SK-N-SH (cell line): ENCODE data around the gene HYAL2. TPM values are rescaled to one million over a fixed set of nuclear protein-coding genes. Genes with fewer than 3 reads are reported as not detected.

Experiments
- CTCF ChIA-PET: fragments of 300-600, 350-600 bp; formaldehyde crosslinking; extraction: SDS; loops from one replicate; lab custom pipeline; 2021; lab: Yijun Ruan, JAX
- POLR2A ChIA-PET: fragments of 350-600 bp; sonication (Branson Sonifier 250); formaldehyde crosslinking; extraction: SDS; loops from one replicate; lab custom pipeline; 2020; ENCODE audit warnings: antibody characterized with exemption, inconsistent platforms; lab: Yijun Ruan, JAX
- DNase-seq: peaks from one replicate; pipeline ENCODE4 v3.0.0; 2012
- H2AFZ ChIP-seq: fragments of 200-600 bp; sonication (generic); 2 replicates; pipeline ENCODE4 v1.8.1; 2016; ENCODE audit warnings: antibody characterized with exemption, mild to moderate bottlenecking, low read depth
- H3F3A ChIP-seq: fragments of 200-600 bp; sonication (generic); replicated peaks from 2 replicates; pipeline ENCODE3; 2016; ENCODE audit warnings: antibody characterized with exemption, mild to moderate bottlenecking; ENCODE audit not compliant: insufficient read depth
- H3K27ac ChIP-seq, 2 experiments: fragments of 200-500 bp in 1 of 2; fragments of 200-600 bp in 1 of 2; sonication (Bioruptor generic) in 1 of 2; sonication (generic), shearing (Covaris generic) in 1 of 2; 2 replicates each; pipeline versions ENCODE4 v1.5.1 to v1.6.1; 2014 to 2016; ENCODE audit warnings: low read depth in 2 of 2, inconsistent platforms in 1 of 2, low read length in 1 of 2, mild to moderate bottlenecking in 1 of 2, mixed read lengths in 1 of 2
- H3K27me3 ChIP-seq: fragments of 200-600 bp; sonication (generic), shearing (Covaris generic); 2 replicates; pipeline ENCODE4 v1.6.1; 2016; ENCODE audit warnings: mixed run types; ENCODE audit not compliant: insufficient read depth
- H3K36me3 ChIP-seq, 2 experiments: fragments of 200-500 bp in 1 of 2; fragments of 200-600 bp in 1 of 2; sonication (Bioruptor generic) in 1 of 2; sonication (generic) in 1 of 2; replicated peaks in 1 of 2; 2 replicates each; pipeline versions ENCODE3 to v1.5.1; 2014 to 2016; ENCODE audit warnings: low read length in 1 of 2, mild to moderate bottlenecking in 1 of 2; ENCODE audit not compliant: insufficient read depth in 2 of 2, control insufficient read depth in 1 of 2
- H3K4me1 ChIP-seq, 2 experiments: fragments of 200-500 bp in 1 of 2; fragments of 200-600 bp in 1 of 2; sonication (Bioruptor generic) in 1 of 2; sonication (generic), shearing (Covaris generic) in 1 of 2; 2 replicates each; pipeline versions ENCODE4 v1.5.1 to v1.6.1; 2014 to 2016; ENCODE audit warnings: low read depth in 1 of 2, low read length in 1 of 2, mixed run types in 1 of 2; ENCODE audit not compliant: insufficient read depth in 2 of 2, control insufficient read depth in 1 of 2
- H3K4me2 ChIP-seq: fragments of 200-600 bp; sonication (generic), shearing (Covaris generic); 2 replicates; pipeline ENCODE4 v1.6.1; 2017; ENCODE audit warnings: mixed run types
- H3K4me3 ChIP-seq, 2 experiments: fragments of 200-500 bp in 1 of 2; fragments of 200-600 bp in 1 of 2; sonication (Bioruptor generic) in 1 of 2; sonication (generic), shearing (Covaris generic) in 1 of 2; 2 replicates each; pipeline versions ENCODE4 v1.5.1 to v1.8.1; 2014 to 2016; ENCODE audit warnings: low read depth in 2 of 2, inconsistent platforms in 1 of 2, low read length in 1 of 2, mild to moderate bottlenecking in 1 of 2, mixed read lengths in 1 of 2, moderate library complexity in 1 of 2
- H3K79me2 ChIP-seq: fragments of 200-600 bp; sonication (generic); 2 replicates; pipeline ENCODE4 v1.8.1; 2017; ENCODE audit warnings: mild to moderate bottlenecking; ENCODE audit not compliant: insufficient read depth
- H3K9ac ChIP-seq: fragments of 200-600 bp; sonication (generic); 2 replicates; pipeline ENCODE4 v1.6.1; 2017; ENCODE audit warnings: mixed run types
- H3K9me2 ChIP-seq: fragments of 200-600 bp; sonication (generic); 2 replicates; pipeline ENCODE4 v1.6.1; 2017; ENCODE audit warnings: mixed run types
- H3K9me3 ChIP-seq: fragments of 200-600 bp; sonication (generic); 2 replicates; pipeline ENCODE4 v1.6.1; 2017; ENCODE audit warnings: mixed run types, mild to moderate bottlenecking, moderate library complexity
- H4K20me1 ChIP-seq: fragments of 200-600 bp; sonication (generic); 2 replicates; pipeline ENCODE4 v1.6.1; 2017; ENCODE audit warnings: mild to moderate bottlenecking, mixed run types; ENCODE audit not compliant: insufficient read depth
- ELF1 ChIP-seq: IDR thresholded peaks from 2 replicates; pipeline ENCODE4 v1.4.0; 2012
- FOSL2 ChIP-seq: IDR thresholded peaks from 2 replicates; pipeline ENCODE4 v1.4.0; 2012; ENCODE audit warnings: low read depth, mild to moderate bottlenecking, moderate library complexity, borderline replicate concordance
- FOXJ3 ChIP-seq: sonication (generic); formaldehyde crosslinking; IDR thresholded peaks from 2 replicates; pipeline ENCODE4 v1.5.1; 2020; ENCODE audit warnings: mild to moderate bottlenecking, missing genetic modification reagents
- MXI1 ChIP-seq: IDR thresholded peaks from 2 replicates; pipeline ENCODE4 v1.6.1; 2012; ENCODE audit warnings: mild to moderate bottlenecking, low read depth, low read length, improper control_type of control experiment
- RAD21 ChIP-seq: IDR thresholded peaks from 2 replicates; pipeline ENCODE4 v1.6.1; 2012; ENCODE audit warnings: mild to moderate bottlenecking, low read length
- ZBTB33 ChIP-seq: IDR thresholded peaks from 2 replicates; pipeline ENCODE4 v1.4.0; 2012; ENCODE audit warnings: low read depth, borderline replicate concordance
- WGBS: methylation state at CpG from one replicate; pipeline ENCODE4 v1.1.6; 2017; ENCODE audit warnings: low lambda C conversion rate; 5-methylcytosine and 5-hydroxymethylcytosine counted together
- polyA plus RNA-seq, 3 experiments: library from polyadenylated mRNA; depleted of rRNA; stranded (reverse); fragments of >200 nt; gene quantifications; 2 replicates each; pipeline ENCODE4 v1.2.3, GENCODE V29; 2012

Gene HYAL2
- polyA plus RNA-seq, 1 of the 3 experiments (the other 2 are of a cell fraction): 135 TPM

GRCh38 chr3:50357481-50357880 is 34.9 kb upstream of the HYAL2 start:
- peaks cover 21 to 45% of the 10 kb centered on the region in 2 experiments for H3K36me3 ChIP-seq
- peaks cover 8 to 52% of the 10 kb centered on the region in 2 experiments; a peak in 2 of 4 replicates for H3K4me1 ChIP-seq
- peak overlapping the region in 1 of 2 experiments; percentile 84; a peak in 2 of 4 replicates for H3K27ac ChIP-seq
- peak overlapping the region; percentile 87 for H3K9ac ChIP-seq
- peak overlapping the region; percentile 77 to 95 for H3K4me3 ChIP-seq
- TF ChIP-seq MXI1 (peak; percentile 29; the same call in 1 of the 2 replicates), ELF1 (no peak), ZBTB33 (no peak), RAD21 (no peak), FOSL2 (no peak)
- DNase-seq: no peak
- no peaks in the 10 kb centered on the region for H3K9me3 ChIP-seq
- H2AFZ ChIP-seq: no peak overlapping the region
- H3K4me2 ChIP-seq: peak overlapping the region; percentile 94
- ChIA-PET CTCF (interaction anchor here (0.8 to 6.4 kb wide), 12 partner anchors 10 to 1032 kb away, joined by 3 to 57 read pairs (median 14); partner anchors contain the start of gene ZMYND10), POLR2A (interaction anchor here (1.5 to 2.1 kb wide), 2 partner anchors 12 to 34 kb away, joined by 5 to 9 read pairs; no protein-coding TSS in a partner anchor)
- no peaks in the 10 kb centered on the region for H3K27me3 ChIP-seq
- peaks cover 6% of the 10 kb centered on the region for H3F3A ChIP-seq
- peaks cover 57% of the 10 kb centered on the region for H4K20me1 ChIP-seq
- peaks cover 68% of the 10 kb centered on the region for H3K79me2 ChIP-seq
- no peaks in the 10 kb centered on the region for H3K9me2 ChIP-seq
- WGBS: 13% methylated on average over 1 of the region's 1 CpG

GRCh38 chr3:50356553-50356952 is 34.0 kb upstream of the HYAL2 start:
- WGBS: 88% methylated on average over 2 of the region's 5 CpGs
- peaks cover 7% of the 10 kb centered on the region for H3F3A ChIP-seq
- peaks cover 21 to 45% of the 10 kb centered on the region in 2 experiments for H3K36me3 ChIP-seq
- H3K79me2 ChIP-seq: peaks cover 77% of the 10 kb centered on the region
- peaks cover 13 to 56% of the 10 kb centered on the region in 2 experiments; a peak in 2 of 4 replicates for H3K4me1 ChIP-seq
- H4K20me1 ChIP-seq: peaks cover 60% of the 10 kb centered on the region
- no peak for DNase-seq
- TF ChIP-seq MXI1: peak; percentile 31; the same call in 1 of the 2 replicates
- TF ChIP-seq FOXJ3 (CRISPR knock-in tag): no peak
- H3K4me3 ChIP-seq: peak overlapping the region; percentile 77 to 95
- H3K27me3 ChIP-seq: no peaks in the 10 kb centered on the region
- H2AFZ ChIP-seq: no peak overlapping the region
- peak overlapping the region; percentile 94 for H3K4me2 ChIP-seq
- no peaks in the 10 kb centered on the region for H3K9me2 ChIP-seq
- CTCF ChIA-PET: interaction anchor here (0.6 to 6.4 kb wide), 18 partner anchors 10 to 321 kb away, joined by 3 to 57 read pairs (median 6); partner anchors contain the start of gene ZMYND10
- POLR2A ChIA-PET: interaction anchor here (0.9 to 4.6 kb wide), 5 partner anchors 9 to 70 kb away, joined by 3 to 13 read pairs (median 5); no protein-coding TSS in a partner anchor
- H3K27ac ChIP-seq: peak overlapping the region in 1 of 2 experiments; percentile 84; a peak in 1 of 4 replicates
- H3K9me3 ChIP-seq: no peaks in the 10 kb centered on the region
- peak overlapping the region; percentile 87; the same call in 1 of the 2 replicates for H3K9ac ChIP-seq
